BE2C (cell line): ENCODE measurements around the gene TECPR2.
"Not testable (repeated sequence)": the region's sequence is repeated elsewhere in the genome, so short reads cannot be mapped to it uniquely, and the experiment has no call there.

Experiments
- DNase-seq: peaks from one replicate; pipeline ENCODE4 v3.0.0-alpha.2; 2020
- H3K27me3 ChIP-seq: fragments of 250-450 bp; sonication (Bioruptor Pico); 2 replicates; pipeline ENCODE4 v1.5.1; 2020; ENCODE audit warnings: mild to moderate bottlenecking
- H3K36me3 ChIP-seq: fragments of 250-450 bp; sonication (Bioruptor Pico); 2 replicates; pipeline ENCODE4 v1.5.1; 2020; ENCODE audit warnings: mild to moderate bottlenecking
- H3K4me1 ChIP-seq: fragments of 250-450 bp; sonication (Bioruptor Pico); 2 replicates; pipeline ENCODE4 v1.5.1; 2020
- H3K4me3 ChIP-seq: 2 replicates; pipeline ENCODE4 v1.5.1; 2011; ENCODE audit warnings: low read depth, low read length
- H3K9me3 ChIP-seq: fragments of 250-450 bp; sonication (Bioruptor Pico); 2 replicates; pipeline ENCODE4 v1.5.1; 2020
- TF ChIP-seq, protein P1 (sequence below): IDR thresholded peaks from 2 replicates; pipeline ENCODE4 v1.5.1; 2012; ENCODE audit warnings: mild to moderate bottlenecking, low read depth, low read length

Gene TECPR2

GRCh38 chr14:102351023-102351422 is 11.7 kb upstream of the TECPR2 start:
- no peaks in the 10 kb centered on the region for H3K9me3 ChIP-seq
- peaks cover 61% of the 10 kb centered on the region for H3K36me3 ChIP-seq
- TF ChIP-seq, protein P1, sequence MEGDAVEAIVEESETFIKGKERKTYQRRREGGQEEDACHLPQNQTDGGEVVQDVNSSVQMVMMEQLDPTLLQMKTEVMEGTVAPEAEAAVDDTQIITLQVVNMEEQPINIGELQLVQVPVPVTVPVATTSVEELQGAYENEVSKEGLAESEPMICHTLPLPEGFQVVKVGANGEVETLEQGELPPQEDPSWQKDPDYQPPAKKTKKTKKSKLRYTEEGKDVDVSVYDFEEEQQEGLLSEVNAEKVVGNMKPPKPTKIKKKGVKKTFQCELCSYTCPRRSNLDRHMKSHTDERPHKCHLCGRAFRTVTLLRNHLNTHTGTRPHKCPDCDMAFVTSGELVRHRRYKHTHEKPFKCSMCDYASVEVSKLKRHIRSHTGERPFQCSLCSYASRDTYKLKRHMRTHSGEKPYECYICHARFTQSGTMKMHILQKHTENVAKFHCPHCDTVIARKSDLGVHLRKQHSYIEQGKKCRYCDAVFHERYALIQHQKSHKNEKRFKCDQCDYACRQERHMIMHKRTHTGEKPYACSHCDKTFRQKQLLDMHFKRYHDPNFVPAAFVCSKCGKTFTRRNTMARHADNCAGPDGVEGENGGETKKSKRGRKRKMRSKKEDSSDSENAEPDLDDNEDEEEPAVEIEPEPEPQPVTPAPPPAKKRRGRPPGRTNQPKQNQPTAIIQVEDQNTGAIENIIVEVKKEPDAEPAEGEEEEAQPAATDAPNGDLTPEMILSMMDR, result no peak
- DNase-seq, result no peak
- no peaks in the 10 kb centered on the region for H3K27me3 ChIP-seq
- H3K4me3 ChIP-seq, result no peak overlapping the region
- H3K4me1 ChIP-seq, result no peaks in the 10 kb centered on the region

DNA sequence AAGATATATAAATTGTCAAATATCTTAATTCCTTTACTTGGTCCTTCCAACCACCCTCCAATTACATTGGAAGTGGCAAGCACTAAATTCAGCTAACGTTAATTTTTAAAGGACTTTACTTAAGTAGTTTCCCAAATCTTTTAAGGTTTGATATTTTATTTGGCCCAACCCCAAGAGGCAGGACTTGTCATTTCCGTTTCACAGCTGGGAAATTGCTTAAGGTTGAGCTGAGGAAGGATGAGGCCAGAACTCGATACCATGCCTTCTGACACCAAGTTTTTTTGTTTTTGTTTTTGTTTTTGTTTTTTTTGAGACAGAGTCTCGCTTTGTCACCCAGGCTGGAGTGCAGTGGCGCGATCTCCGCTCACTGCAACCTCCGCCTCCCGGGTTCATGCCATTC is 11.1 kb upstream of the TECPR2 start:
- not testable (repeated sequence) for DNase-seq, H3K9me3 ChIP-seq, H3K4me1 ChIP-seq, H3K27me3 ChIP-seq, H3K4me3 ChIP-seq
- peaks cover 55% of the 10 kb centered on the region for H3K36me3 ChIP-seq

DNA sequence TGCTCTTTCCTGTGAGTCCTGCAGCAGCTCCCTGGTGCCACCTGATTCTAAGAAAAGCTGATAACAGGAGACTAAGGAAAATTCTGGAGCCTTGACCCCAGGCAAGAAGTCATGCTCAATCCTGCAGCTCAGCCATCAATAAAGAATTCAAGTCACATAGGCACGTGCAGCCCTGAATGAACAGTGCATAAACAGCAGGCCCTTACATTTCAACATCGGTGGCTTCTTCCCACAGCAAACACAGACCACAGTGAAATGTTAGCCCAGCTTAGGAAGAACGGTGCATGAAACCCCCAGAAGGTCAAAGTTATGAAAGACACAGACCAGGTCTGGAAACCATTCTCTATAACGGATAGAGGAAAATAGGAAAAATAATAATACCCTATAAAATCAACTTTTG is 10.5 kb upstream of the TECPR2 start:
- Histone ChIP-seq H3K4me1 (no peaks in the 10 kb centered on the region), H3K36me3 (peaks cover 50% of the 10 kb centered on the region), H3K9me3 (no peaks in the 10 kb centered on the region), H3K4me3 (no peak overlapping the region), H3K27me3 (no peaks in the 10 kb centered on the region)
- TF ChIP-seq, protein P1, result no peak
- DNase-seq, result no peak

GRCh38 chr14:102353126-102353619 is 9.6 kb upstream of the TECPR2 start:
- DNase-seq, result no peak
- TF ChIP-seq, protein P1, result no peak
- no peaks in the 10 kb centered on the region for H3K27me3 ChIP-seq
- H3K36me3 ChIP-seq, result peaks cover 52% of the 10 kb centered on the region
- no peaks in the 10 kb centered on the region for H3K9me3 ChIP-seq
- no peak overlapping the region for H3K4me3 ChIP-seq
- no peaks in the 10 kb centered on the region for H3K4me1 ChIP-seq

- Histone ChIP-seq H3K9me3 (no peaks in the 10 kb centered on the region), H3K36me3 (peaks cover 40% of the 10 kb centered on the region), H3K4me1 (no peaks in the 10 kb centered on the region), H3K4me3 (no peak overlapping the region), H3K27me3 (no peaks in the 10 kb centered on the region)
- DNase-seq, result no peak
- TF ChIP-seq, protein P1, result no peak
Observed at GRCh38 chr14:102356280-102356679, 6.5 kb upstream of the TECPR2 start.

DNA sequence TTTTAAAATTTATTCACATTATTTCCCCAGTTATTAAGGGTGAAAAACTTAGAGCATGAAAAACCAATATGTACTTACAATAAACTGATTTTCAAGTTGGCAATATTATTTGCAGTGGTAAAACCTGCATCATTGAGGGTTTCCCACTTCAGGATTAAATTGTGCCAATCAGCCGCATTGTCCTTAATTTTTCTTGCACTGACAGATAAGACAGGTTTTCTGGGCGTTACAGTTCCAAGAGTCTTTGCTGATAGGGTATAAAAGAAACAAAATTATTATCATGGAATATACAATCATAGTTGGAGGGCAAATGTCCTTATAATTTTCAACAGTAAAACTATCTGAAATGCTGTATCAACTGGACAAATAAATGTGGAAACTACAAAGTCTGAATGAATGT is 3.4 kb upstream of the TECPR2 start:
- TF ChIP-seq, protein P1, result no peak
- no peaks in the 10 kb centered on the region for H3K9me3 ChIP-seq
- peaks cover 4% of the 10 kb centered on the region for H3K4me1 ChIP-seq
- no peaks in the 10 kb centered on the region for H3K27me3 ChIP-seq
- H3K36me3 ChIP-seq, result peaks cover 28% of the 10 kb centered on the region
- H3K4me3 ChIP-seq, result no peak overlapping the region
- no peak for DNase-seq

DNA sequence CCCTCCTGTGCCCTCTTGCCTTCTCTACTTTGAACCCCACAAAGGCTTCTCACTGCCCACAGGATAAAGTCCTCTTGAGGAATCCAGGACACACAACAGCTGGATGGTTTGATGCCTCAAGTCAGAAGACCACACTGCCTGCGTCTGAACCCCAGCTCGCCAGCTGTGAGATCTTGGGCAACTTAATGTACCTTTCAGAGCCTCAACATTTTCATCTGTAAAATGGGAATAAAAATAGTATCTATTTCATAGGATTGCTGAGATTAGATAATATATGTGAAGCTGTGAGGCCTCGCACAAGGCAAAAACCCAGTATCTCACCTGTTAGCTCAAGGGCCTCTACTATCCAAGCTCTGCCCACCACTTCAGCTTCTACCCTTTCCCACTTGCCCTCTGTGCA is 2.4 kb upstream of the TECPR2 start:
- H3K4me1 ChIP-seq, result peaks cover 4% of the 10 kb centered on the region
- no peaks in the 10 kb centered on the region for H3K9me3 ChIP-seq
- TF ChIP-seq, protein P1, result no peak
- no peaks in the 10 kb centered on the region for H3K27me3 ChIP-seq
- H3K36me3 ChIP-seq, result peaks cover 18% of the 10 kb centered on the region
- no peak overlapping the region for H3K4me3 ChIP-seq
- DNase-seq, result no peak
